UCSD-AML1 (cell line): ENCODE measurements around the gene HTR4.

Source experiments
- DNase-seq: peaks from one replicate; lab custom pipeline; 2025; ENCODE audit not compliant: unreplicated experiment; lab: John Stamatoyannopoulos, UW

The HTR4 gene

DNA sequence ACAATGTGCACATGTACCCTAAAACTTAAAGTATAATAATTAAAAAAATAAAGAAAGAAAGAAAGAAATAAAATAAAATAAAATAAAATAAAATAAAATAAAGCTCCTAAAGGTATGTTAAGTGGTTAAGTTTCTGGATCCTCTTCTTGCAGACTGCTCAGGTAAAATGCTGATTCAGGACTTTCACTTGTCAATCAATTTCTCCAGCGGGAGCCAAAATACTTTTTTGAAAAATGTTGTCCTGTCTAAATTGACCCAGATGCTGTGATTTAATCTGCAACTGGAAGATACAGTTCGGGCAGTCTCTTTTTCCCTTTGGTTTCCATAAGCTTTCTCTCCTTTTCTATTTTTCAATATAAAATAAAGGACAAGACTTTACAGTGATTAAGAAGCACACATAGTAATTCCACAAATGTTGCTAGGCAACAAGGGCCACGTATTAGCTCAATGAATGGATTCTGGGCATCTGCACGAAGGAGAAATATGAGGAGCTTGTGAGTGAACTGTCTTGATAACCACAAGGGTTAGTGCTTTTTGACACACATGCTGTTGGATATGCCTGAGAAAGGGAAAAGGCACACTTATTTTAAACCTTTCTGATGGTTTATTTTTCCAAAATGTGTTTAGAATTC lies 38.6 kb downstream of the HTR4 start:
- DNase-seq, result no peak

DNA sequence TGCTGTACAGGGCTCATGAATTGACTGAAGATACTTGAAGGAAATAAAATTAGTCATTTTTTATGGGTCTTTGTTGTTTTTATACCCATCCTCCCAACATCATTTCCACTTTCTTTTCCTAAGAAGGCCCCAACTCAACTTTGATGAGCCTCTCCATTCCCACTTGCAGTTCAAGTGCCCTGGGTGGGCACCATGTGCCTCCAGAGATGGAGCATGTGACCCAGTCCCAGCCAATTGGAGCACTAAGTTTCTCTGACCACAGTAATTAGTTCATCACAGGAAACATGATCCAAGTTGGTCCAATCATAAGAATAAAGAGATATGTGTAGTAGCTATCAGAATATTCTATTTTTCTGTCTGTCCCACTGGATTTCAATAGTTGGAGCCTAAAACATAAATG lies 46.9 kb downstream of the HTR4 start:
- DNase-seq, result no peak

DNA sequence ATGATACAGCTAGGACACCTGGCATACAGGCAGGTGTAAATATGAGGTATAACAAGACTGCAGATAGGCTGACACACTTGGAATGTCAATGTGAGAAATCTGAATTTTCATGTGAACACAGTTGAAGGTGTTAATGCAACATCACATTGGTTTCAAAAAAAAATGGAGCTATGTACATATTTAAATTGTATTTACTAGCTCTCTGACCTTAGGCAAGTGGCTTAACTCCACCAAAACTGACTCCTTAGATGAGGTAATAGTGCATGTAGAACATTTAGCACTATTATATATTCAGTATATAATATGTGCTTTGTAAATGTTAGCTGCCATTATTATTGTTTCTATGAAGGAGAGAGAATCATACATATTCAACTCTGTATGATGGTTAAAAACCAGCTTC lies 48.0 kb downstream of the HTR4 start:
- DNase-seq, result no peak

DNA sequence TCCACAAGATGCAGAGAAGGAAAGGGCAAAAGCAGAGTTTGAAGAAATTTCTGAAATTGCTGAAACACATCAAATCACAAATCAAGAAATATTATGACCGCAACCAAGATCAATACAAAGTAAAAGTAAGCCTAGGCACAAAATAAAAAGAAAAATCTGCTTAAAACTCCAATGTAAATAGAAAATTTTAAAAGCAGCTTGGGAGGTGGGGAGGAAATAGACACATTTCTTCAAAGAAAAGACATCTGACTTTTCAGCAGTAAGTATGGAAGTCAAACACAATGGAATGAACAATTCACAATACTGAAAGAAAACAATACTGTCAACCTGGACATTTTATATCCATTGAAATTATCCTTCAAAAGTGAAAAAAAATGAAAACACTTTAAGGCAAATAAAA lies 55.1 kb downstream of the HTR4 start:
- DNase-seq, result no peak

DNA sequence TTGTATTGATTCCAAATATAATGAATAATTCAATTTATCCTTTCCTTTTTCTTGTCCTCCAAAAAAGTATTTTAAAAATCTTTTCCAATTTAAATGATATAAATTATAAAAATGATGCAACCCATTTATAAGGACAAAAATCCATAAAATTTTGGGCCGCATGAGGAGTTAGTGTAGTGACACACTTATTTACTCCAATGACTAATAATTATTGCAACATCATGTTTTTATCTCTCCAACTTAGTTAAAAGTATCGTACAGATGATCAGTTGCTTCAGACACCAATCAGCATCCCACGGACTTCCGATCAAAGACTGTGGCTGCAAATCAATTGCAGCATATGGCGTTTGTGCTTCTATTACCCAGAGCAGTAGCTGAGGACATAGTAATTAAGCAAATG lies 58.6 kb downstream of the HTR4 start:
- DNase-seq, result no peak

DNA sequence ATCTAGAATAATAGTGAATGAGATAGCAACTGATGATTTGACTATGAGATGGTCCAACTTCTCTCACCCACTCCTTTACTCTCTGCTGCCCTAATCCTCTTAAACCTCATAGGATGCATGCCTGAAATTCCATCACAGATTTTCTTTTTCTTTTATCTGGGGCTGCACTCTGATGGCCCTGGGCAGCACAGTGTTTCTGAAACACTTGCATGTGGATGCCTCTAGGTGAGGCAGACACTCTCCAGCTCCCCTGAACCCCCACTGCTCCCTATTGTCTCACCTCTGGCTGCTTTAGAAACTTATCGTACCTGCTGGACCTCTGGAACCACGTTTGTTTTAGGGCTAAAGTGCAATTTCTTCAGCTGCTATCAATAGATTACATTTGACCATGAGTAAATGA lies 67.5 kb downstream of the HTR4 start:
- no peak for DNase-seq

DNA sequence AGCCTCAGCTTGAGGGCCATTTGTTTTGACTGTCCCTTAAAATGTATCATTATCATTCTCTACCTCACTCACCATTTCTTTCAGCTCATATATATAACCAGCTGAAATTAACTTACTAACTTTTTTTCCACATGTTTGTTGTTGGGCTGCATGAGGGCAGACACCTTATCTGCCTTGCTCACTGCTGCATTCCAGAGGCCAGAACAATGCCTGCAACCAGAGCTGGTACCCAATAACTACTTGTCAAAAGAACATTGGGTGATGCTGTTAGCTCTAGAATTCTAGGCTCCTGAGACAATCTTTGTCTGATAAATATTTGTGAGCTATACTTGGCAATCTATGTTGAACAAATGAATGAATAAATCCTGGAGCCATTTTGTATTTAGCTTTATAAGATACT lies 68.3 kb downstream of the HTR4 start:
- no peak for DNase-seq

DNA sequence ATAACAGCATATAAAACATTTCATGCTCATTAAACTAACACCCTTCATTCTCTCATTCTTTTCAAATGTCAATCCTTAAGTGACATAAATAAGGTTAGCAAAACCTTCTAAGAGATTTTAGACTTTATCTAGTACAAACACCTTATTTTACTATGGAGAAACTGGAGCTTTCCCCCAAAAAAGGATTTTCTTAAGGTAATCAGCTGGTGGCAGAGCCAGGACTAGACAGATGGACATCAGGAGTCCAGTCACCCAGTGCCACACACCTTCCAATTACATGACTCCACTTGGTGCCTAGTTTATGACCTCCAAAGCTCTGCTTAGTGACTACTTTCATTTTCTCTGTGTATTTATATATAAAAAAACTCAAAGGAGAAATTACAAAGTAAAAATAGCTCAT lies 70.2 kb downstream of the HTR4 start:
- no peak for DNase-seq

DNA sequence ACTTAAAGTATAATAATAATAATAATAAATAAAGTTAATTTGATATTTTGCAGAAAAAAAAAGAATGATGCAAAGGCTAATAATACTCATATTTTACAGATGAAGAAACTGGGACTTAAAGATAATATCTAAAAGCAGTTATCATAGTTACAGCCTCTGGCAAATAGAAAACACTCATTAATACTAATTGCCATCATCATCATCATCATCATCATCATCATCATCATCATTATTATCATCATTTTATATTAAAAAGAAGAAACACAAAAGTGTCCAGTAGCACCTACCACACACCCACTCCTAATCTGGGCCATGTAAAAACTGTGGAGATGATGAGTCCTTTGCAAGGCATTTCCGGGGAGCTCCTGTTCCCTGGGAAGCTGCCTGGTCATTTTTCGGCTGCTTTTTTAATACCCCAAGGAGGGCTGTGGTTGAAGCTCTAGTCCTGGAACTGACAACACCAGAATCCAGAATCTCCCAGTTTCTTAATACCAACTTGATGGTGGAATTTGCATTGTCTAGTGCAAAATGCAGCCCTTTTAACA lies 70.8 kb downstream of the HTR4 start:
- DNase-seq, result no peak

DNA sequence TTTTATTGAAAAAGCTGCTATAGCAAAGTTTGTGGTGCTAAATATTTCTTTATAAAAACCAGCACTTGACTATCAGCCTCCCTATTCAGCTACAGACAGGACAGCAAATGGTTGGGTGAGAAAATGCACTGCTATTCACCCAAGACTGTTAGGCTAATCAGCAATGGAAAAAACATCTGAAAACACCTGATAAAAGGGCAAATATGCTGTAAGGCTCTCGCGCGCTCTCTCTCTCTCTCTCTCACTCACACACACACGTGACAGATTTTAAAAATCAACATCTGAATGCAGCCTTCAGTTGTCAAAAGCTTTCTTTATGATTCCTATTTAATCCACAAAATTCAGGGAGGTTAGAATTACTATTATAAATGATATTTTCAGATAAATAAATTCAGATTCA lies 80.2 kb downstream of the HTR4 start:
- DNase-seq, result no peak

DNA sequence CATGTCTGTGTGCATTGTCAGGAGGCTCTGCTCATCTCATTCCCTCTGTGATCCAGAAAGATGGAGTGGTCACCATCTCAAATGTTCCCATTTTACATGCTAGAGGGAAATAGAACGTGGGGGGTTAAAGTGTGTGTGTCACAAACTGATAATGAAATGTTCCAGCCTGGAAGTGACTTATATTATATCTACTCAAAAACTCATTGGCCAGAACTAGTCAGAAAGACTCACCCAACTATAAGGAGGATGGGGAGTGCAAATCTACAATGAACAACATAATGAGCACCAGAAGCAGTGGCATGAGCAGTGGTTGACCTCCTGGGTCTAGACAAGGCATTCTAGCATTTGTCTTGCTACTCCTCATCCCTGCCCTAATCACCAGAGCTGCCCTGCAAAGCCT lies 81.0 kb downstream of the HTR4 start:
- no peak for DNase-seq

DNA sequence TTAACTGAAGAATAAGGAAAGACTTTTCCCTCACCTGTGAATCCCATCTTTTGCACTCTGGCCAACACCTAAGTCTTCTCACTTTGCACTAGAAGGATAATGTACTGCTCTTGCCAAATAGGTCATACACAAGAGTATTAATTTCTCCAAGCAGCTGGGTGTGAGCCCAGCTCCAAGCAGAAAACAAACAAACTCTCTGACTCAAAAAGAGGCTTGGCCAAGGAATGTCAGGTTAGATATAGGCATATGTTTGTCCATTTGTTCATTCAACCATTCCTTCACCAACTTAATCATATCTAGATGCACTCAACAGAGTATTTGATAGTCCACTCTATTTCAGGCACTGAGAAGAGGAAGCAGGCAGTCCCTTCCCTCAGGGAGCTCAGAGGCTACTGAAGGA lies 84.4 kb downstream of the HTR4 start:
- DNase-seq, result no peak

DNA sequence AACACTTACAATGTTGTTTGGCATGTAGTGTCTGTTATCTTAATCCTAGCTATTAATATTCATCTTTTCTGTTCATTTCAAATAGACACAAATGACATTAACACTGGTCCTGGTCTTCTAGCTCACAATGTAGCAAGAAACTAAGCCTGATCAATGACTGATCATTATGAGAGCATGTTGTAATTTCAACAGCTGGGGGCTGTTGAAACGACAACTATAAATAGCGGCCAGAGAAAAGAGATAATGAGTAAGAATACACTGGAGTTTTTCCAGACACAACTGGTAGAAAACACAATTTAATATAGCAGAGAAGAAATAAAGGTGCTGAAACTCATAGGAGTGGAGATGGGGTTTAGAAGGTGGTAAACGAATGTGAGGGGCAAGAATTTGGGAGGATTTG lies 89.2 kb downstream of the HTR4 start:
- no peak for DNase-seq

DNA sequence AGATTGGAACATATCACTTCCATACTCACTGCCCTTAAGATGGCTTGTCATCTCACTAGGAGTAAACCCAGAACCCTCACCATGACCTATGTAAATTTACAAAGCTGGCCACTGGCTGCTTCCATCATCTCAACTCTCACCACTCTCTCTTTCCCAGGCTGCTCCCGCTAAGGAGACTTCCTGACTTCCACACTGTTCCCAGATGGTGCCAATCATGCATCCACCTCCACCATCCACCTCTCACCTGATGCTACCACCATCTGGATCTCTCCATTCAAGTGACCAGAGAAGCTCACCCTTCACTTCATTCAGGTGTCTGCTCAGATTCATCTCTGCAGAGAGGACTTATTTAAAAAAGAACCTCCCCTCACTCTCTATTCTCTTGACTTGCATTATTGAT lies 91.3 kb downstream of the HTR4 start:
- DNase-seq, result no peak

DNA sequence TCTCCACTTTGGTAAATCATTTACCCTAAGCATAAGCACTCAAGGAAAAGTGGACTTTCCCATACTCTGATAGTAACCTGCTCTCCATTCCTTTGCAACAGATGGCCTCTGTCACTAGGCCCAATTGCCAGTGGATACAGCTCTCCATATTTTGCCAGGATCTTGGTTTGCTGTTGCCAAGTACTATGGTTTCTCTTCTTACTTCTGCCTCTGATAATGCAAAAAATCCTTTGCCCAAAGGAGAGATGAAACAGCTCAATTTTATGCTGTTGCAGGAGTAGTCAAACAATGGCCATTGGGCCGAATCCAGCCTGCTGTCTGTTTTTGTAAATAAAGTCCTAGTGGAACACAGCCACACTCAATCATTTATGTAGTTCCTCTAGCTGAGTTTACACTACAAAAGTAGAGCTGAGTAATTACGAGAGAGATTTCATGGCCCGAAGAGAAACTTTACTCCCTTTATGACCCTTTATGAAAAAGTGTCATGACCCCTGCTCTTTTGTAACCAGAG lies 92.5 kb downstream of the HTR4 start:
- DNase-seq, result no peak

DNA sequence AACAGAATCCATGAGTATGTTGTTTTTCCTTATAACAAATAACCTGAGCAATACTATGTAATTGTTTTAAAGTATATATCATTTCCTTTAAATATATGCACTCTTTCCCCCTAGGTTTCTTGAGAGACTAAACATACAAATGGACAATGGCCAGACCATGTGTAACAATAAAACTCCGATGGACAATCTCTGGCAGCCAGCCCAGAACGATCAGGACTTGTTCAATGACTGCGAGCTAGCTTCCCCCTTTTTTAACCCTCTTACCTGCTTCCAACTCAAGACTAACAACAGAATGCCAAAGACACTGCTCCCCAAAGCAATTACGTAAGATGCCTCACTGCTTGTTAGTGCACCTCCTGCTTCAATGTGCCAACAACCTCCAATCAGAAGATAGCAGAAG lies 94.9 kb downstream of the HTR4 start:
- no peak for DNase-seq

DNA sequence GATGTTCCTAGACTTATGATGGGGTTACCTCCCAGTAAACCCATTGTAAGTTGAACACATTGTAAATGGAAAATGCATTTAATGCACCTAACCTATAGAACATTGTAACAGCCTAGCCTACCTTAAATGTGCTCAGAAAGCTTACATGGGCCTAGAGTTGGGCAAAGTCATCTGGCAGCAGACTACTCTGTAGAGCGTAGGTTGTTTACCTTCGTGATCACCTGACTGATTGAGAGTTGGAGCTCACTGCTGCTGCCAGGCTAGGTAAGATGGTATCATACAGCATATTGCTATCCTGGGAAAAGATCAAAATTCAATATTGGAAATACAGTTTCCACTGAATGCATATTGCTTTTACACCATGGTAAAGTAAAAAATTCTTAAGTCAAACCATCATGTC lies 95.4 kb downstream of the HTR4 start:
- DNase-seq, result no peak

DNA sequence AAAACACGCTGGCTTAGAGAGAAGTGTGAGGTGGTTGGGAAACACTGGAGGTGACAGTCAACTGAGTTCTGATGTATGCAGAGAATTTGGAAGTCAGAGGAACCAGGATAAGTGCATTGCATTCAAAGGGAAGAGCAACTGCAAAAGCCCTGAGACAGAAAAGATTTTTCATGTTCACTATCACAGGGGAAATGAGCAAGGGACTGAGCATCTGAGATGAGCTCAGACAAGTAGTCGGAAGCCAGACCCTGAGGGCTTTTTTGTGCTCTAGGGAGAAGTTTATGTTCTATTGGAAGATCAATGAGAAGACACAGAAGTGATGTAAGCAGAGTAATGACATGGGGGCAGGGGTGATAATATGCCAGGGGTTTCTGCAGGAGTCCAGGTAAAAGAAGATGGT lies 97.5 kb downstream of the HTR4 start:
- no peak for DNase-seq

DNA sequence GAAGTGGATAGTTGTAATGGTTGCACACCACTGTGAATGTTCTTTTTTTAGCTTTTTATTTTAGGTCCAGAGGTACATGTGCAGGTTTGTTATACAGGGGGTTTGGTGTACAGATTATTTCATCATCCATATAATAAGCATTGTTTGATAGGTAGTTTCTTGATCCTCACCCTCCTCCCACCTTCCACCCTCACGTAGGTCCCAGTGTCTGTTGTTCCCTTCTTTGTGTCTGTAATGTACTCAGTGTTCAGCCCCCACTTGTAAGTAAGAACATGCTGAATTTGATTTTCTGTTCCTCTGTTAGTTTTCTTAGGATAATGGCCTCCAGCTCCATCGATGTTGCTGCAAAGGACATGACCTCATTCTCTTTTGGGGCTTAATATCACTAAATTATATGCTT lies 99.7 kb downstream of the HTR4 start:
- no peak for DNase-seq

DNA sequence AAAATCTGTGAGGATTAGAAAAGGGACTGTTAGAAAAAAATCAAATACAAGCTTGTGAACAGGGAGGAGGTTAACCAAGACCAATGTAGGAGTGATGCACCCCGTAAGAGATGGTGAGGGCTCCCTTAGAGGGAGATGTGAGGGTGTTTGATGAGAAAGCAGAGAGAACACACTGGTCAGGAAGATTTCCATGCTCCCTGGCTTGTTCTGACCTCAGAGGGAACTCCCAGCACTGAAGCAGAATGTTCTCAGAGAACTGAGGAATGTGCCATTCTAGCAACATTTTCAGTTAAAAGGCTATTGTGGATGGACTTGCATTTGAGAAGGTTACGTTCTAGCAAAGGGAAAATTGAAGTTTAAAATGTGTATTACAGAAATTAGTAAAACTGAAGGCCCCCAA lies 110.6 kb downstream of the HTR4 start:
- no peak for DNase-seq

DNA sequence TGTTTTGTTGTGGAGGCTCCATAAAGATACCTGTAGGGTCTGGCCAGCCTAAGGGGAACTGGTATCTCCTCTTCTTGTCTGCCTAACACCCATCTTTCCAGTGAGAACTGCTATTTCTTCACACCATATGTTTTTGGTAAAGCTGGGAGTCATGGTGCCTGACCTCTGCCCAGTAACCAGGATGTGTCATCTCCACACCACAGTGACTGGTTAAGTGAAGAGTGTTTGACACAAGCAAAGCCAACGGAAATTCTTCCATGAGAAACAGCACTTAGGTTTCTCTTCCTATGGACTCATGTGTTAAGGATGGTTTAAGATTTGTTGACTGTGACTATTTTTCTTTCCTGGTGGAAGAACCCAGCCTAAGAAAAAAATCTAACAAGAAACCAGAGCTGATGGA lies 111.5 kb downstream of the HTR4 start:
- DNase-seq, result no peak

DNA sequence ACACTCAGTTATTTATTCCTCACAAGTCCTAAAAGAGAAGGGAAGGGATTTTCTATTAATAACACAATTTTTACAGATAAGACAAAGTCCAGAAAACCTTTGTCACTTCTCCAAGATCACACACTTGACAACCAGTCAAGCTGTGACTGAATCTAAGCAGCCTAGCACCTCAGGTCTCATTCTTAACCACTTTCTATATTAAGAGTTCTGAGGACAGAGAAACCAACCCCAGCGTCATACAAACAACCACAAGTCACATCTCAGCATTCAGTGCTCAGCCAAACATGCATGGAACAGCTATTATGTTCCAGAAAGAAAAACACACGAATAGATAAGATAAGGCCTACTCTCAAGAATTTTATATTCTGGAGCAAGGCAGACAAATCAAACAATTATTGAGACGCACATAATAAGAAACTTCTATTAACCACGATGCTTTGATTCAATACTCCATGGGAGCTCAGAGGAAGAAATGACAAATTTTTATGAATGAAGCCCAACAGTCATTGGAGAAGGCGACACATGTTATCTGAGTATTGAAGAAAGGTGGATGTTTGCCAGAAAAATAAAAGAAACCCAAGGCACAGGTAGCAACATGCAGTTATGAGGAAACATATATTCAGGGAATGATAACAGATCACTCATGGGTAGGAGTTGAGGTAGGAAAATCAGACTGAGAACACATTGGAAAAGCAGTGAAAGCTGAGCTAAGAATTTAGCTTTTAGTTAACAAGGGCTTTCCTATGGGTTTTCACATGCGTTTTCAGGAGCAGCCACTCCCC lies 113.1 kb downstream of the HTR4 start:
- DNase-seq, result no peak

DNA sequence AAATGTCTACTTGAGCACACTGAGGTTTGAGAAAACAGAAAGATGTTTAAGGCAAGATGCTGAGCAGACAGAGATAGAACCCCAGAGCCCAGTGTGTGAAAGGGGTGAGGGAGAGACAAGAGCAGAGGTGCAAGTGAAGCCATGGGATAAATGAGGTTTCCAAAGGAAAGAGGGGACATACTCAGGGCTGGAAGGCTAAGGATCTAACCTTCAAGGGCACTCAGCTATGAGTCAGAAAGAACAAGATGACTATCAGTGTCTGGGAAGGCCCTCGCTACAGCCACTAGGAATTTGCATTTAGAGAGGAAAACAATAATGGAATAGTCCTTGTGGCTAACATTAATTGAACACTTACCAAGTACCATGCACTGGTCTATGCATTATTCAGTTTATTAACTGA lies 113.7 kb downstream of the HTR4 start:
- DNase-seq, result no peak
